Thyroid gland (tissue), 4 donors: ENCODE data around the gene TRPM5. TPM values are rescaled to one million over a fixed set of nuclear protein-coding genes. Genes with fewer than 3 reads are reported as not detected.

Experiments
- DNase-seq, 2 donors: peaks; one replicate each; pipeline ENCODE4 v3.0.0-alpha.2; 2019
- H3K27ac ChIP-seq, 3 donors: fragments of 200-600 bp; sonication (generic); 1 replicate in 2 of 3; 2 replicates in 1 of 3; pipeline ENCODE4 v1.5.1; 2016 to 2019; ENCODE audit warnings: mild to moderate bottlenecking in 1 of 3, moderate library complexity in 1 of 3
- H3K27me3 ChIP-seq: fragments of 200-600 bp; sonication (generic); one replicate; pipeline ENCODE4 v1.5.1; 2019
- H3K36me3 ChIP-seq, 2 donors: fragments of 200-600 bp; sonication (generic); one replicate each; pipeline ENCODE4 v1.5.1; 2016 to 2019
- H3K4me1 ChIP-seq, 2 donors: fragments of 200-600 bp; sonication (generic); one replicate each; pipeline ENCODE4 v1.5.1; 2017 to 2019
- H3K4me3 ChIP-seq, 3 donors: fragments of 200-600 bp; sonication (generic); replicated peaks in 1 of 3; 1 replicate in 2 of 3; 2 replicates in 1 of 3; pipeline ENCODE4 v1.5.1; 2016; ENCODE audit warnings: mild to moderate bottlenecking in 1 of 3
- H3K9me3 ChIP-seq: fragments of 200-600 bp; sonication (generic); one replicate; pipeline ENCODE4 v1.5.1; 2017
- POLR2A ChIP-seq, 2 donors: fragments of 450-650 bp; IDR thresholded peaks; one replicate each; pipeline ENCODE4 v1.6.1; 2017; ENCODE audit warnings: antibody characterized with exemption in 2 of 2, mild to moderate bottlenecking in 2 of 2, moderate library complexity in 1 of 2
- WGBS, 2 donors: methylation state at CpG; one replicate each; pipeline ENCODE4 v1.1.5; 2017; 5-methylcytosine and 5-hydroxymethylcytosine counted together
- intact Hi-C: fragments of 100-400 bp; cut with DNase I; formaldehyde crosslinking; loops from one replicate; pipeline ENCODE4 v1.15.1; 2023
- total RNA-seq, 4 donors: library from RNA; depleted of rRNA; stranded (reverse); fragments of >200 nt; gene quantifications; one replicate each; pipeline ENCODE4 v1.2.3, GENCODE V29; 2016
- TF ChIP-seq, protein P1 (sequence below), 6 experiments: fragments of 200-600 bp in 3 of 6; fragments of 450-650 bp in 3 of 6; sonication (generic) in 3 of 6; IDR thresholded peaks; one replicate each; pipeline ENCODE4 v1.5.1; 2016 to 2019; ENCODE audit warnings: antibody characterized with exemption in 6 of 6, mild to moderate bottlenecking in 2 of 6, inconsistent platforms in 1 of 6, moderate library complexity in 1 of 6

TRPM5 gene
- total RNA-seq, 4 donors from 2014 or later: 0.54 to 2.4 (median 0.73) TPM

DNA sequence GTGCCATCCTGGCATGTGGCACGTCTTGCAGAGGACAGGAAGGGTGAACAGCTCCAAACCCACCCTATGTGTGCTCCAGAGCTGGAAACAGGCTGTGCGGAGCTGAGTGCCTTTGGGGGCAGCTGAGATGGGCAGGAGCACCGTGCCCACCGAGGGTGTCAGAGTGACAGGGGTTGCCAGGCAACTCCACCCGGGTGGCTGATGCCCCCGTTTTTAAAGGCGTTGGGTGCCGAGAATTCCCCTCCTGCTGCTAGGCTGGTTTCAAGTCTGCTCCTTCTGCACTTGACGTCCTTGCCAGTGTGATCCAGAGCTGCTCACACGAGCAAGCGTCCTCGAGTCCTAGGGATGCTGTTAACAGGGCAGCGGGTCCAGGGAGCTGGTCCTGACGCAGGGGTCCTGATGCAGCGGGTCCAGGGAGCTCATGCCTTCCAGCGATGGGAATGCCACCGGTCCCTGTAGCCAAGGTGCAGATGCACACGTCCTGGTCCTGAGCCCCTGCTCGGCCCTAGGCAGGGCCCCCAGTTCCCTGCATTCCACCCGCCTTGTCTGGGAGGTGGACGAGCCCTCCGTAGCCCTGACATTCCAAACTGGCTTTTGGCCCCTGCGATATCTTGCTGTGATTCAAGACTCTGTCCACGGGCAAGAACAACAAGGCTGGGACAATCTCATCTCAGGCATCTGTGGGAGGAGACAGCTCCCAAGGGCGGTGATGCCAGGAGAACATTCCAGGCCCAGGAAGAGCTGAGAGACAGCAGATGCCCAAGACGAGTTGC is 5.4 kb upstream of the TRPM5 start:
- Histone ChIP-seq H3K36me3 (no peaks in the 10 kb centered on the region), H3K27me3 (no peaks in the 10 kb centered on the region), H3K4me1 (peaks cover 24% of the 10 kb centered on the region in 2 donors), H3K9me3 (no peaks in the 10 kb centered on the region), H3K4me3 (no peak overlapping the region), H3K27ac (no peak overlapping the region)
- no peak for DNase-seq
- intact Hi-C loops: no loop called here
- WGBS, 2 donors: 89 to 96% methylated on average over 5 to 23 of the region's 26 CpGs
- TF ChIP-seq, protein P1, sequence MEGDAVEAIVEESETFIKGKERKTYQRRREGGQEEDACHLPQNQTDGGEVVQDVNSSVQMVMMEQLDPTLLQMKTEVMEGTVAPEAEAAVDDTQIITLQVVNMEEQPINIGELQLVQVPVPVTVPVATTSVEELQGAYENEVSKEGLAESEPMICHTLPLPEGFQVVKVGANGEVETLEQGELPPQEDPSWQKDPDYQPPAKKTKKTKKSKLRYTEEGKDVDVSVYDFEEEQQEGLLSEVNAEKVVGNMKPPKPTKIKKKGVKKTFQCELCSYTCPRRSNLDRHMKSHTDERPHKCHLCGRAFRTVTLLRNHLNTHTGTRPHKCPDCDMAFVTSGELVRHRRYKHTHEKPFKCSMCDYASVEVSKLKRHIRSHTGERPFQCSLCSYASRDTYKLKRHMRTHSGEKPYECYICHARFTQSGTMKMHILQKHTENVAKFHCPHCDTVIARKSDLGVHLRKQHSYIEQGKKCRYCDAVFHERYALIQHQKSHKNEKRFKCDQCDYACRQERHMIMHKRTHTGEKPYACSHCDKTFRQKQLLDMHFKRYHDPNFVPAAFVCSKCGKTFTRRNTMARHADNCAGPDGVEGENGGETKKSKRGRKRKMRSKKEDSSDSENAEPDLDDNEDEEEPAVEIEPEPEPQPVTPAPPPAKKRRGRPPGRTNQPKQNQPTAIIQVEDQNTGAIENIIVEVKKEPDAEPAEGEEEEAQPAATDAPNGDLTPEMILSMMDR (IDR thresholded peaks at IDR 0.05): no peak
- no peak for TF ChIP-seq POLR2A (IDR thresholded peaks at IDR 0.05)

GRCh38 chr11:2448661-2449547 is 4.6 kb upstream of the TRPM5 start:
- Histone ChIP-seq H3K9me3 (no peaks in the 10 kb centered on the region), H3K27ac (no peak overlapping the region), H3K4me1 (peaks cover 24 to 28% of the 10 kb centered on the region in 2 donors), H3K4me3 (no peak overlapping the region), H3K36me3 (no peaks in the 10 kb centered on the region), H3K27me3 (no peaks in the 10 kb centered on the region)
- intact Hi-C loops: no loop called here
- no peak for TF ChIP-seq POLR2A (IDR thresholded peaks at IDR 0.05)
- TF ChIP-seq, protein P1 (IDR thresholded peaks at IDR 0.05): no peak
- DNase-seq: no peak
- WGBS, 2 donors: 93 to 95% methylated on average over 11 to 17 of the region's 21 CpGs

GRCh38 chr11:2447951-2448650 is 3.8 kb upstream of the TRPM5 start:
- Histone ChIP-seq H3K36me3 (no peaks in the 10 kb centered on the region), H3K27ac (peak overlapping the region in 1 of 3 donors; percentile 43), H3K9me3 (no peaks in the 10 kb centered on the region), H3K4me1 (peaks cover 24 to 33% of the 10 kb centered on the region in 2 donors), H3K4me3 (no peak overlapping the region), H3K27me3 (no peaks in the 10 kb centered on the region)
- 85 to 97% methylated on average over 7 to 8 of the region's 10 CpGs for WGBS, 2 donors
- DNase-seq: no peak
- intact Hi-C loops: no loop called here
- no peak for TF ChIP-seq POLR2A (IDR thresholded peaks at IDR 0.05)
- TF ChIP-seq, protein P1 (IDR thresholded peaks at IDR 0.05): no peak

DNA sequence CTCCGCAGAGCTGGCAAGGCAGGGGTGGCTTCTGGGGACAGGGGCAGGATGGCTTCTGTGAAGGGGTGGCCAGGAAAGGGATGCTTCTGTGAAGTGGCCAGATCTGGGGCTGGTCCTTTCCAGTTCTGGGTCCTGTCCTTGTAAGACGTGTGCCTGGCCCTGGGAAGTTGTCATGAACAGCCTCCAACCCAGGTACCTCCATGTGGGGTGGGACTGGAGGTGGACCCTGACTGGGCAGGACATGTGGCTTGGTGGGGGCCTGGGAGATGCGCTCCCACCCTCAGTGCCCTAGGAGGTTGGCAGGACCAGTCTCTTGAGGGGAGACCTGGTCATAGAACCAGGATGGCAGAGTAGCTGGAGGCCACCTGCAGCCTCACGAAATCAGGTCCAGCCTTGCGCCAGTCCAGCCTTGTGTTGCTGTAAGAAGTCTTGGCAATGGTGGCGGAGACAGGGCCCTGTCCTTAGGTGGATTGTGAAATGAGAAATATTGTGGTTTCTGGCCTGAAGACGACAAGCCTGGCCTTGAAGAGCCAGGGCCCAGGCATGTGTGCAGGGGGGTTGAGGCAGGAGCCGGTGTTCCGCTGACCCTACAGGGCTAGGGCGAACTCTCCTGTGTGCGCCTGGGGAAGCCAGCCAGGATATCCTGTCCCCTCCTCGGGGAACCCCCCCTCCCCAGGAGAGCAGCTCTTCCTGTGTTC is 3.1 kb upstream of the TRPM5 start:
- intact Hi-C loops: no loop called here
- H3K4me3 ChIP-seq: no peak overlapping the region

More for the DNA sequence above, 3.1 kb upstream of the TRPM5 start:
- peaks cover 24 to 33% of the 10 kb centered on the region in 2 donors for H3K4me1 ChIP-seq
- no peaks in the 10 kb centered on the region for H3K36me3 ChIP-seq
- no peak for DNase-seq
- peak overlapping the region in 2 of 3 donors; percentile 3 to 43 for H3K27ac ChIP-seq
- H3K9me3 ChIP-seq: no peaks in the 10 kb centered on the region
- no peaks in the 10 kb centered on the region for H3K27me3 ChIP-seq
- WGBS, 2 donors: 84 to 85% methylated on average over 9 to 11 of the region's 12 CpGs
- TF ChIP-seq POLR2A (IDR thresholded peaks at IDR 0.05): no peak
- TF ChIP-seq, protein P1 (IDR thresholded peaks at IDR 0.05): no peak
